IgD-negative memory B cell (primary cell): ENCODE results near the gene PDE4D. TPM values are rescaled to one million over a fixed set of nuclear protein-coding genes. Genes with fewer than 3 reads are reported as not detected.
A peak's percentile ranks its signal among the peaks of the same experiment; 100 is the strongest.
"Not testable (repeated sequence)": the region's sequence is repeated elsewhere in the genome, so short reads cannot be mapped to it uniquely, and the experiment has no call there.

ENCODE experiments used
- H3K27ac Mint-ChIP-seq, 3 donors: one replicate each; pipeline ENCODE4 v1.8.0; 2020 to 2022; ENCODE audit warnings: mild to moderate bottlenecking in 3 of 3, mixed read lengths in 3 of 3, moderate library complexity in 1 of 3
- H3K27me3 Mint-ChIP-seq: one replicate; pipeline ENCODE4 v1.8.0; 2021; ENCODE audit warnings: mixed read lengths
- H3K36me3 Mint-ChIP-seq: one replicate; pipeline ENCODE4 v1.8.0; 2020; ENCODE audit warnings: mild to moderate bottlenecking, mixed read lengths
- H3K4me1 Mint-ChIP-seq, 3 donors: one replicate each; pipeline ENCODE4 v1.8.0; 2020 to 2022; ENCODE audit warnings: mixed read lengths in 3 of 3, mild to moderate bottlenecking in 1 of 3
- H3K4me3 Mint-ChIP-seq, 4 donors: one replicate each; pipeline ENCODE4 v1.8.0; 2020 to 2022; ENCODE audit warnings: mild to moderate bottlenecking in 4 of 4, mixed read lengths in 4 of 4, moderate library complexity in 3 of 4
- H3K9me3 Mint-ChIP-seq, 3 donors: one replicate each; pipeline ENCODE4 v1.8.0; 2020 to 2021; ENCODE audit warnings: mixed read lengths in 3 of 3, mild to moderate bottlenecking in 1 of 3
- polyA plus RNA-seq: library from polyadenylated mRNA; unstranded; fragments of 300-500 nt; fragmentation: Illumina TruSeq; gene quantifications from one replicate; pipeline ENCODE4 v1.2.3, GENCODE V29; 2021

Gene PDE4D
- polyA plus RNA-seq, 1 donor from 2014 or later: 18.8 TPM

GRCh38 chr5:59799668-59800346 is 93.7 kb downstream of the PDE4D start:
- Mint-ChIP-seq H3K4me1 (peaks cover 5 to 12% (median 10%) of the 10 kb centered on the region in 3 donors), H3K4me3 (no peak overlapping the region), H3K27ac (no peak overlapping the region), H3K9me3 (no peaks in the 10 kb centered on the region), H3K27me3 (no peaks in the 10 kb centered on the region), H3K36me3 (no peaks in the 10 kb centered on the region)

GRCh38 chr5:59798862-59799667 is 94.5 kb downstream of the PDE4D start:
- Mint-ChIP-seq H3K27me3 (no peaks in the 10 kb centered on the region), H3K4me1 (peaks cover 5 to 15% (median 14%) of the 10 kb centered on the region in 3 donors)

DNA sequence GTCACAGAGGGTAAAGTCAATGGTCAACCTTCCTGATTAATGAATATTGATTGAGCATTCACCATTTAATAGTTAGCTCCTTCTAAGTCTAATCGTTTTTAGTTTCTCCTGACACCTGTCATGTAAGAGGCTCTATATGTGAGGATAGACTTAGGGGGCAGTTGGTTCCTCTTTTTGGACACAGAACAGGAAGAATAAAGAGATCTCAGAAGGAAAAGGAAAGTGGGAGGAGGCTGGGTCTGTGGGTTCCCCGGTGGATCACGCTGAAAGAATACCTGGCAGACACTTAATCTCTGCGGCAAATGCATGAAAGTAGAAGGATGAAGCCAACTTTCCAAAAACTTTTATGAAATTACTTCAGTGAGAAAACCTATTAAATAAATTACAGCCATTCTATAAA is 98.4 kb downstream of the PDE4D start:
- Mint-ChIP-seq H3K9me3 (no peaks in the 10 kb centered on the region), H3K36me3 (peaks cover 2% of the 10 kb centered on the region), H3K4me1 (peaks cover 16 to 33% (median 32%) of the 10 kb centered on the region in 3 donors), H3K4me3 (peak overlapping the region in 1 of 4 donors; percentile 39), H3K27ac (peak overlapping the region in 2 of 3 donors; percentile 4 to 55), H3K27me3 (no peaks in the 10 kb centered on the region)

More at GRCh38 chr5:59798862-59799667, 94.5 kb downstream of the PDE4D start:
- Mint-ChIP-seq H3K27ac (no peak overlapping the region), H3K9me3 (no peaks in the 10 kb centered on the region), H3K4me3 (no peak overlapping the region), H3K36me3 (no peaks in the 10 kb centered on the region)

GRCh38 chr5:59792983-59793585 is 100.4 kb downstream of the PDE4D start:
- Mint-ChIP-seq H3K27ac (peak overlapping the region; percentile 23 to 90 (median 82)), H3K9me3 (no peaks in the 10 kb centered on the region), H3K4me3 (peak overlapping the region in 1 of 4 donors; percentile 0), H3K36me3 (peaks cover 2% of the 10 kb centered on the region), H3K27me3 (no peaks in the 10 kb centered on the region), H3K4me1 (peaks cover 21 to 38% (median 37%) of the 10 kb centered on the region in 3 donors)

DNA sequence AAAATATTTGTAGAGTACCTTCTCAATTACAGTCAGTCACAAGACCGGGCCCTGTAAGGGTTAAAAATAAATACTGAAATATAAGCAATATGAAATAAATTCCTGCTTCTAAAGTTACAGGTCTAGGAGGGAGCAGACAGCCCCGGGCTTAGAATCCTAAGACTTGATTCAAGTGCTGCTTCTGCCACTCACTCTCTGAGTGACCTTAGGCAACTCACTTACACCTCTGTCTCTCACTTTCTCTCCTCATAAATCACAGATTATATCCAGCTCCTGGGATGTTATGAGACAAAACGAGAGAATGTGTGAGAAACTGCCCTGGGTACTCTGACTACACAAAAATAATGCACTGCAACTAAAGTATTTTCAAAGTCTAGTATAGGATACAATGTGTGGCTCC is 101.9 kb downstream of the PDE4D start:
- Mint-ChIP-seq H3K4me1 (peaks cover 21 to 37% (median 37%) of the 10 kb centered on the region in 3 donors), H3K27me3 (no peaks in the 10 kb centered on the region), H3K9me3 (no peaks in the 10 kb centered on the region), H3K27ac (peak overlapping the region; percentile 82 to 97 (median 89)), H3K36me3 (peaks cover 2% of the 10 kb centered on the region), H3K4me3 (no peak overlapping the region)

DNA sequence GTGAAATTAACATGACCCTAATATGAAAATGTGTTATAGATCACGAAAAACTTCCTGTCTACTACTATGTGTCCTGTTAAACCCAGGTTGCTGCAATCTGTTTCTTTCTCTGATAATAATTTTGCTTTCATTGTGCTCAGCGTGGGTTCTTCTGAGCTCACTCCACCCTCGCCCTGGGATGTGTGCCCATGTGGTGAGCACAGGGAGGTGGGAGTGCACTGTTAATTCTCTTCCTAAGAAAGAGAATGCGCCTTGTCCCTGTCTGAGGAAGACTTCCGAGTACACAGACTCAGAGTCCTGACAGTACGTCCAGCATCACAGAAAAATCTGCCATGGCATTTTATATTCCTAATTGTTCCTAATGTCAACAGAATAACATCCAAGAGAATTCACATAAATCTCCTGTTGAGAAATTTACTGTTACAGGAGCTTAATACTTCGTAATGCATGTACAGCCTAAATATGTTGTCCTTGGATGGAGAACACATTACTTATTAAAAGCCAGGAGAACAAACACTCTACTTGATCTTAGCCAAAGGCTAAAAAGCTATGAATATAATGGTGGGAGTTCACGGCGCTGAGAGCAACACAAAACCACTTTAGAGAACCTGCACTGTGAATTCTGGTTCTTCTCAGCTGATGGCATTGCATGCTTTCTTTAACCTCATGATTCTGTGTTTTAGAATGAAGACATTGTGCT is 102.6 kb downstream of the PDE4D start:
- H3K4me3 Mint-ChIP-seq: peak overlapping the region; percentile 25 to 90 (median 75)
- peaks cover 2% of the 10 kb centered on the region for H3K36me3 Mint-ChIP-seq
- H3K9me3 Mint-ChIP-seq: no peaks in the 10 kb centered on the region
- H3K27me3 Mint-ChIP-seq: no peaks in the 10 kb centered on the region
- H3K27ac Mint-ChIP-seq: peak overlapping the region; percentile 82 to 97 (median 89)
- H3K4me1 Mint-ChIP-seq: peaks cover 21 to 38% (median 36%) of the 10 kb centered on the region in 3 donors

- Mint-ChIP-seq H3K27me3 (no peaks in the 10 kb centered on the region), H3K36me3 (peaks cover 4% of the 10 kb centered on the region), H3K4me1 (peaks cover 21 to 33% (median 32%) of the 10 kb centered on the region in 3 donors), H3K4me3 (peak overlapping the region; percentile 25 to 90 (median 75)), H3K27ac (peak overlapping the region; percentile 82 to 97 (median 89)), H3K9me3 (no peaks in the 10 kb centered on the region)
Measured at GRCh38 chr5:59790376-59790775, 103.2 kb downstream of the PDE4D start.

- peak overlapping the region; percentile 25 to 90 (median 75) for H3K4me3 Mint-ChIP-seq
- H3K36me3 Mint-ChIP-seq: peaks cover 4% of the 10 kb centered on the region
- H3K9me3 Mint-ChIP-seq: no peaks in the 10 kb centered on the region
Measured at GRCh38 chr5:59789894-59790293, 103.6 kb downstream of the PDE4D start.

GRCh38 chr5:59789197-59789596 is 104.3 kb downstream of the PDE4D start:
- no peaks in the 10 kb centered on the region for H3K27me3 Mint-ChIP-seq
- peaks cover 16 to 26% (median 22%) of the 10 kb centered on the region in 3 donors for H3K4me1 Mint-ChIP-seq
- H3K27ac Mint-ChIP-seq: peak overlapping the region in 2 of 3 donors; percentile 82 to 89
- H3K9me3 Mint-ChIP-seq: no peaks in the 10 kb centered on the region
- peaks cover 4% of the 10 kb centered on the region for H3K36me3 Mint-ChIP-seq
- no peak overlapping the region for H3K4me3 Mint-ChIP-seq

More at GRCh38 chr5:59789894-59790293, 103.6 kb downstream of the PDE4D start:
- Mint-ChIP-seq H3K27ac (peak overlapping the region; percentile 82 to 97 (median 89)), H3K27me3 (no peaks in the 10 kb centered on the region), H3K4me1 (peaks cover 17 to 29% (median 28%) of the 10 kb centered on the region in 3 donors)

DNA sequence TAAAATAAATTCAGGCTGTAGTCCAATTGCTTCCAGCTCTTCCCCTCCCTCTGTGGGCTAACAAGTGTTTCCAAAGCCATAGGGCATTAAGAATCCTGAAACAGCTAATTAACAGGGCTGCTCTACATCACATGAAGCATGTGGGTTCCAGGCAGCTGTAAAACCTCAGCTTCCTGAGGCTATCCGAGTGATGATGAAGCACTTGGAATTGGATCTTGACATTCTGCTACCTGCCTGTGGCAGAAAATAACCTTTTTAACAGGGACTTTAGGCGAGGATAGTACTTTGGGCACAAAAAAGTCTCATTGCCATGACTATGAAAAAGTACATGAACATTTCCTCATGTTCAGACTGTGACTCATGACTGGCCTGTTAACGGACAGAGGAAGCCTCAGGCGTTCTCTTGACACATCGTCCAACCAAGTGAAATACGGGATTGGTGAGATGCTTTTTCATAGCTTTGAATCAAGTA is 107.2 kb downstream of the PDE4D start:
- H3K27me3 Mint-ChIP-seq: no peaks in the 10 kb centered on the region
- no peak overlapping the region for H3K4me3 Mint-ChIP-seq
- H3K36me3 Mint-ChIP-seq: peaks cover 2% of the 10 kb centered on the region
- no peak overlapping the region for H3K27ac Mint-ChIP-seq
- peaks cover 12 to 20% (median 19%) of the 10 kb centered on the region in 3 donors for H3K4me1 Mint-ChIP-seq
- H3K9me3 Mint-ChIP-seq: peaks cover 0 to 3% (median 0%) of the 10 kb centered on the region in 3 donors

DNA sequence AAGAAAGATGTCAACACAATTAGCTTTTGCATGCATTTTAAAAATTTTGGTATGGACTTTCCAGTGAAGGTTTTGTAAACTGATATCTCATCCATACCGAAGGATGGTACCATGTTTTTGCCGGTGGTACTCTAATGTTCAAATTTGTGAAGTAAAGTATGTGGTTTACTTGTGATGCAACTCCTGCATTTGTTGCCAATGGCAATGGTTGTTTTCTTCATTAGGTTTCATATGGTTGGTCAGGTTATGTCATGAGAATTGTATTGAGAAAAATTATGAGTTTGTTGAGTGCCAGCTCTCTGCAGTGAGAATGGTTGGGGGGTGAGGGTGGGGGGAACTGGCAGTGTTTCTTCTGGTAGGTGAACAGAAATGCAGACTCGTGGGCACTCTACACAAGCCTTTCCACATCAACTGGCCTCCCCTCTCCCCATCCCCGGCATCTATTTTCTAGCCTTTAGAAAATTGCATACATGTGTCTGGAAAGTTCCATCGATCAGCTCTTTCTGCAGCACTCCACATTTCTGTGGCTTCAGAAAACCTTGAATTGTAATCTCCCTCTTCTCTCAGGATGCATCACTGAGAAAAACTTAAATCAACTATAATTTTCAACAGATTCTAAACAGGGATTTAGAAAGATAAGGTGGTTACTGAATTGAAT is 107.7 kb downstream of the PDE4D start:
- H3K36me3 Mint-ChIP-seq: peaks cover 2% of the 10 kb centered on the region
- peaks cover 0 to 3% (median 0%) of the 10 kb centered on the region in 3 donors for H3K9me3 Mint-ChIP-seq
- H3K4me3 Mint-ChIP-seq: no peak overlapping the region
- H3K27ac Mint-ChIP-seq: peak overlapping the region in 1 of 3 donors; percentile 74
- H3K27me3 Mint-ChIP-seq: no peaks in the 10 kb centered on the region
- peaks cover 11 to 15% (median 15%) of the 10 kb centered on the region in 3 donors for H3K4me1 Mint-ChIP-seq

DNA sequence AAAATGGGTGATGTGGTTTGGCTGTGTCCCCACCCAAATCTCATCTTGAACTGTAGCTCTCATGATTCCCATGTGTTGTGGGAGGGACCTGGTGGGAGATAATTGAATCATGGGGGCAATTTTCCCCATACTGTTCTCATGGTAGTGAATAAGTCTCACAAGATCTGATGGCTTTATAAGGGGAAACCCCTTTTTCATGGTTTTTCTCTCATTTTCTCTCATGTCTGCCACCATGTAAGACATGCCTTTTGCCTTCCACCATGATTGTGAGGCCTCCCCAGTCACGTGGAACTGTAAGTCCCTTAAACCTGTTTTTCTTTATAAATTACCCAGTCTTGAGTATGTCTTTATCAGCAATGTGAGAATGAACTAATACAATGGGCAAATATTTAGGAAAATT is 108.8 kb downstream of the PDE4D start:
- H3K4me1 Mint-ChIP-seq, H3K4me3 Mint-ChIP-seq: not testable (repeated sequence)

DNA sequence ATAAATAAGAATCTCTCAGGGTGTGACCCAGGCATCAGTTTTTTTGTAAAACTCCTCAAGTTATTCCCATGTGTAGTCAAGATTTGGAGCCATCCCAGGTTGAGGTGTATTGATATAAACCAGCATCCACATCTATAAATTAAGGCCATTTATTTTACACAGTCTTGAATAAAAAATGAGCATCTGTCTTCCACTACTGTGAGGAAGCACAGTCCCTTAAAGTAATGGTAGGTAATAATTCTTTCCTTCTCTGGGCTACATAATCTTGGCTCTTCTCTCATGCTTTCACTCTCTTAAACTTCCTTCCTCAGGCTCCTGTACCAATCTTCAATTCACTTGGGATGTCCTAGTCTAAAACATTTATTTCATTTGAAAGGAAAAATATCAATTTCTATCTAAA is 110.3 kb downstream of the PDE4D start:
- H3K36me3 Mint-ChIP-seq: peaks cover 2% of the 10 kb centered on the region
- H3K9me3 Mint-ChIP-seq: peaks cover 0 to 3% (median 0%) of the 10 kb centered on the region in 3 donors
- peaks cover 0 to 6% (median 5%) of the 10 kb centered on the region in 3 donors for H3K4me1 Mint-ChIP-seq
- no peak overlapping the region for H3K4me3 Mint-ChIP-seq
- H3K27ac Mint-ChIP-seq: peak overlapping the region in 1 of 3 donors; percentile 81
- H3K27me3 Mint-ChIP-seq: no peaks in the 10 kb centered on the region

More for the DNA sequence above, 108.8 kb downstream of the PDE4D start:
- not testable (repeated sequence) for H3K27me3 Mint-ChIP-seq, H3K9me3 Mint-ChIP-seq, H3K36me3 Mint-ChIP-seq
- H3K27ac Mint-ChIP-seq: peak overlapping the region in 1 of 3 donors; percentile 74

DNA sequence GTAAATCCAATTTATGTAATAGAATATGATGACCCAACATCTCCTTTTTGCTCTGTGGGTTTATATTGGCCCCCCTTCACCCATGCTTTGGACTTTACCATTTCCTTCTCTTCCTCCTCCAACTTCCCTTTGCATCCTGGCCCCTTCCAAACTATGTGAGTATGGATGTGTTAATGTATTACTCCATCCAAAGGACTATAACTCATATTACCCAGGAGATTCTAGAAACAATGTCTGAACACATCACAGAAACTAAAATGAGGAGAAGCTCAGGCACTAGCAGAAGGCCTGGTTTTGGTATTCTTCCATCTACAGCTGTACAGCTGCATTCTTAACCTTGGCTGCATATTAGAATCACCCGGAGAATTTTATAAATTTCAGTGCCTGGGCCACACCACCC is 110.7 kb downstream of the PDE4D start:
- peaks cover 0 to 3% (median 0%) of the 10 kb centered on the region in 3 donors for H3K9me3 Mint-ChIP-seq
- H3K27me3 Mint-ChIP-seq: no peaks in the 10 kb centered on the region
- H3K4me1 Mint-ChIP-seq: peaks cover 0 to 6% (median 5%) of the 10 kb centered on the region in 3 donors

More for the DNA sequence above, 110.7 kb downstream of the PDE4D start:
- H3K4me3 Mint-ChIP-seq: no peak overlapping the region
- peaks cover 2% of the 10 kb centered on the region for H3K36me3 Mint-ChIP-seq
- H3K27ac Mint-ChIP-seq: no peak overlapping the region
